ENCODE measurements around the gene TMBIM6. TPM values are rescaled to one million over a fixed set of nuclear protein-coding genes. Genes with fewer than 3 reads are reported as not detected.

The TMBIM6 gene

DNA sequence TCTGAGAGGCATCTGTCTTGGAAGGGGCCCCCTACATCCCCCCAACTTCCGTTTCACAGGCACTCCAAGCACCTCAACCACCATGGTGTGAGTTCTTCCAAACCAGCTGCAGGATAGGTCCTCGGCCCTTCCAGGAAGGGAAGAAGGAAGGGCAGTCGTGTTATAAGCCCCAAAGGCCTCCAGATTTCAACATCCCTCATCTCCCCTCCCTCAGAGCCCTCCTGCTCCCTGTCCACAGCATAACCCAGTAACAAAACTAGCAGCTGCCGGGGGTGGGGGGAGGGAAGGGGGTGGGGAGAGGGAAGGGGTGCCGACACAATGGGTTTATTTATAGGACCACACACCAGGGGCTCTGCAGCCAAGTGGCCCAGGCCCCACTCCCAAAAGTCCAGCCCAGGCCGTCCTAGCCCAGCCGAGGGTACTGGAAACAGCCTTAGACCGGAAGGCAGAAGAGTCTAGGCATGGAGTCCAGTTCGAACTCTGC lies 68.6 kb downstream of the TMBIM6 start:
- Histone ChIP-seq H3K9ac (ENCODE audit: low read length) (peak overlapping the region; percentile 39), H2BK5ac (ENCODE audit: low read length) (no peak overlapping the region), H4K5ac (ENCODE audit: low read length) (no peak overlapping the region), H3K27ac (ENCODE audit: low read depth, low read length) (peak overlapping the region; percentile 82), H3K27me3 (ENCODE audit: insufficient read depth, low read length, poor library complexity) (no peaks in the 10 kb centered on the region), H3K4me3 (ENCODE audit: low read length) (no peak overlapping the region), H2AK5ac (ENCODE audit: low read length) (no peak overlapping the region), H3K36me3 (ENCODE audit: control insufficient read depth, insufficient read depth, low read length) (no peaks in the 10 kb centered on the region), H3K4me2 (ENCODE audit: low read length) (no peak overlapping the region), H3K79me1 (ENCODE audit: low read length) (peaks cover 6% of the 10 kb centered on the region), H4K8ac (ENCODE audit: low read depth, low read length) (no peak overlapping the region), H2BK15ac (replicated peaks; ENCODE audit: low read depth) (no peak overlapping the region), H3K23ac (ENCODE audit: low read length) (no peak overlapping the region), H3K79me2 (ENCODE audit: control insufficient read depth, insufficient read depth, low read length) (peaks cover 1% of the 10 kb centered on the region), H2BK120ac (ENCODE audit: low read depth, low read length) (no peak overlapping the region), H3K4me1 (ENCODE audit: control insufficient read depth, low read depth, low read length) (peaks cover 13% of the 10 kb centered on the region), H3K18ac (ENCODE audit: low read length) (no peak overlapping the region), H3K56ac (ENCODE audit: low read length) (peak overlapping the region; percentile 62), H3K4ac (ENCODE audit: low read depth, low read length) (no peak overlapping the region)
- no CpG with 5 or more reads among the region's 9 CpGs for WGBS (ENCODE audit: extremely low coverage, insufficient coverage, low lambda C conversion rate)
- no peak for DNase-seq

GRCh38 chr12:49811136-49811535 lies 69.8 kb downstream of the TMBIM6 start:
- Histone ChIP-seq H4K8ac (ENCODE audit: low read depth, low read length) (no peak overlapping the region), H4K5ac (ENCODE audit: low read length) (no peak overlapping the region), H2BK15ac (replicated peaks; ENCODE audit: low read depth) (no peak overlapping the region), H3K9ac (ENCODE audit: low read length) (no peak overlapping the region), H3K79me1 (ENCODE audit: low read length) (peaks cover 6% of the 10 kb centered on the region), H3K27me3 (ENCODE audit: insufficient read depth, low read length, poor library complexity) (no peaks in the 10 kb centered on the region), H2BK5ac (ENCODE audit: low read length) (no peak overlapping the region), H3K27ac (ENCODE audit: low read depth, low read length) (no peak overlapping the region), H3K23ac (ENCODE audit: low read length) (no peak overlapping the region), H3K56ac (ENCODE audit: low read length) (peak overlapping the region; percentile 9), H3K4me2 (ENCODE audit: low read length) (no peak overlapping the region), H3K79me2 (ENCODE audit: control insufficient read depth, insufficient read depth, low read length) (peaks cover 1% of the 10 kb centered on the region), H3K4me1 (ENCODE audit: control insufficient read depth, low read depth, low read length) (peaks cover 13% of the 10 kb centered on the region), H3K18ac (ENCODE audit: low read length) (no peak overlapping the region), H3K36me3 (ENCODE audit: control insufficient read depth, insufficient read depth, low read length) (no peaks in the 10 kb centered on the region), H3K4me3 (ENCODE audit: low read length) (no peak overlapping the region), H2AK5ac (ENCODE audit: low read length) (no peak overlapping the region), H3K4ac (ENCODE audit: low read depth, low read length) (no peak overlapping the region), H2BK120ac (ENCODE audit: low read depth, low read length) (no peak overlapping the region)
- no peak for DNase-seq
- WGBS (ENCODE audit: extremely low coverage, insufficient coverage, low lambda C conversion rate) = no CpG with 5 or more reads among the region's 5 CpGs

GRCh38 chr12:49811961-49812401 lies 70.6 kb downstream of the TMBIM6 start:
- Histone ChIP-seq H2BK5ac (ENCODE audit: low read length) (no peak overlapping the region), H2BK120ac (ENCODE audit: low read depth, low read length) (no peak overlapping the region), H3K56ac (ENCODE audit: low read length) (no peak overlapping the region), H4K8ac (ENCODE audit: low read depth, low read length) (no peak overlapping the region), H2AK5ac (ENCODE audit: low read length) (no peak overlapping the region), H3K79me2 (ENCODE audit: control insufficient read depth, insufficient read depth, low read length) (peaks cover 1% of the 10 kb centered on the region), H3K4me3 (ENCODE audit: low read length) (no peak overlapping the region), H2BK15ac (replicated peaks; ENCODE audit: low read depth) (no peak overlapping the region), H3K18ac (ENCODE audit: low read length) (no peak overlapping the region), H3K4me1 (ENCODE audit: control insufficient read depth, low read depth, low read length) (peaks cover 13% of the 10 kb centered on the region), H3K4me2 (ENCODE audit: low read length) (no peak overlapping the region), H3K27me3 (ENCODE audit: insufficient read depth, low read length, poor library complexity) (no peaks in the 10 kb centered on the region), H4K5ac (ENCODE audit: low read length) (no peak overlapping the region), H3K27ac (ENCODE audit: low read depth, low read length) (no peak overlapping the region), H3K9ac (ENCODE audit: low read length) (no peak overlapping the region), H3K23ac (ENCODE audit: low read length) (no peak overlapping the region), H3K4ac (ENCODE audit: low read depth, low read length) (no peak overlapping the region), H3K79me1 (ENCODE audit: low read length) (peaks cover 6% of the 10 kb centered on the region), H3K36me3 (ENCODE audit: control insufficient read depth, insufficient read depth, low read length) (no peaks in the 10 kb centered on the region)
- DNase-seq = no peak
- no CpG with 5 or more reads among the region's 4 CpGs for WGBS (ENCODE audit: extremely low coverage, insufficient coverage, low lambda C conversion rate)

DNA sequence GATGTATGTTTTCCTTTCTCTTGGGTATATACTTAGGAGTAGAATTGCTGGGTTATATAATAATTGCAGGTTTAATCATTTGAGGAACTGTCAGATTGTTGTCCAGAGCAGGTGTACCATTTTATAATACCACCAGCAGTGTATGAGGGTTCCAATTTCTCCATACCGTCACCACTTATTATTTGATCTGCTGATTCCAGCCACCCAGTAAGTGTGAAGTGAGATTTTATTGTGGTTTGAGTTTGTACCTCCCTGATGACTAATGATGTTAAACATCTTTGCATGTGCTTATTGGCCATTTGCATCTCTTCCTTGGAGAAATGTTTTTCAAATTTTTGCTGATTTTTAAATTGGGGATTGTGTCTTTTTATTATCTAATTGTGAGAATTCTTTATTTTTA lies 71.8 kb downstream of the TMBIM6 start:
- Histone ChIP-seq H3K4ac (ENCODE audit: low read depth, low read length) (no peak overlapping the region), H3K56ac (ENCODE audit: low read length) (no peak overlapping the region), H4K5ac (ENCODE audit: low read length) (no peak overlapping the region), H3K27ac (ENCODE audit: low read depth, low read length) (no peak overlapping the region), H4K8ac (ENCODE audit: low read depth, low read length) (no peak overlapping the region), H2AK5ac (ENCODE audit: low read length) (no peak overlapping the region), H3K4me3 (ENCODE audit: low read length) (no peak overlapping the region), H2BK120ac (ENCODE audit: low read depth, low read length) (no peak overlapping the region), H3K9ac (ENCODE audit: low read length) (no peak overlapping the region), H3K18ac (ENCODE audit: low read length) (no peak overlapping the region), H3K4me1 (ENCODE audit: control insufficient read depth, low read depth, low read length) (peaks cover 13% of the 10 kb centered on the region), H3K4me2 (ENCODE audit: low read length) (no peak overlapping the region), H3K36me3 (ENCODE audit: control insufficient read depth, insufficient read depth, low read length) (no peaks in the 10 kb centered on the region), H3K23ac (ENCODE audit: low read length) (no peak overlapping the region), H3K79me2 (ENCODE audit: control insufficient read depth, insufficient read depth, low read length) (no peaks in the 10 kb centered on the region), H2BK5ac (ENCODE audit: low read length) (no peak overlapping the region), H3K27me3 (ENCODE audit: insufficient read depth, low read length, poor library complexity) (no peaks in the 10 kb centered on the region), H2BK15ac (replicated peaks; ENCODE audit: low read depth) (no peak overlapping the region), H3K79me1 (ENCODE audit: low read length) (peaks cover 6% of the 10 kb centered on the region)
- no peak for DNase-seq
- no CpG with 5 or more reads among the region's 1 CpG for WGBS (ENCODE audit: extremely low coverage, insufficient coverage, low lambda C conversion rate)

Small RNAs within 50 kb of the gene (small RNA-seq; reads per million reads assigned to genes)
- not detected for gene AC020612.2 (ENCODE audit: insufficient read depth)
- gene LSM6P2 (ENCODE audit: insufficient read depth) = not detected
